MM.1S (cell line): ENCODE results near the gene SNX24.

Experiments used
- DNase-seq: peaks from one replicate; pipeline ENCODE4 v3.0.0-alpha.2; 2015
- H2AFZ ChIP-seq: fragments of 300-600 bp; sonication (generic); 2 replicates; pipeline ENCODE4 v1.6.0; 2016; ENCODE audit warnings: antibody characterized with exemption, low read length
- H3F3A ChIP-seq: fragments of 300-600 bp; sonication (generic); 2 replicates; pipeline ENCODE4 v1.6.1; 2016; ENCODE audit warnings: mild to moderate bottlenecking, antibody characterized with exemption, low read length, moderate library complexity, mixed read lengths; ENCODE audit not compliant: insufficient read depth
- H3K27ac ChIP-seq: fragments of 300-600 bp; sonication (generic); 2 replicates; pipeline ENCODE4 v1.5.1; 2016; ENCODE audit warnings: mild to moderate bottlenecking, low read length
- H3K27me3 ChIP-seq: fragments of 300-600 bp; sonication (generic); replicated peaks from 2 replicates; pipeline ENCODE4 v1.6.0; 2016; ENCODE audit warnings: low read length; ENCODE audit not compliant: insufficient read depth
- H3K36me3 ChIP-seq: fragments of 300-600 bp; sonication (generic); replicated peaks from 2 replicates; pipeline ENCODE4 v1.6.1; 2016; ENCODE audit warnings: mild to moderate bottlenecking, low read length, mixed read lengths; ENCODE audit not compliant: insufficient read depth
- H3K4me1 ChIP-seq: fragments of 300-600 bp; sonication (generic); 2 replicates; pipeline ENCODE4 v1.6.1; 2016; ENCODE audit warnings: low read length, mixed read lengths
- H3K4me2 ChIP-seq: fragments of 300-600 bp; sonication (generic); 2 replicates; pipeline ENCODE4 v1.6.0; 2016; ENCODE audit warnings: low read depth, low read length
- H3K4me3 ChIP-seq: fragments of 300-600 bp; sonication (generic); 2 replicates; pipeline ENCODE4 v1.5.1; 2016; ENCODE audit warnings: low read length, mixed read lengths
- H3K79me2 ChIP-seq: fragments of 300-600 bp; sonication (generic); 2 replicates; pipeline ENCODE4 v1.6.1; 2016; ENCODE audit warnings: mixed run types, low read length, mixed read lengths
- H3K9ac ChIP-seq: fragments of 300-600 bp; sonication (generic); 2 replicates; pipeline ENCODE4 v1.6.1; 2016; ENCODE audit warnings: low read length, mixed read lengths
- H3K9me2 ChIP-seq: fragments of 300-600 bp; sonication (generic); replicated peaks from 2 replicates; pipeline ENCODE4 v1.6.1; 2016; ENCODE audit warnings: mild to moderate bottlenecking, low read length, mixed read lengths; ENCODE audit not compliant: insufficient read depth
- H3K9me3 ChIP-seq: fragments of 300-600 bp; sonication (generic); replicated peaks from 2 replicates; pipeline ENCODE4 v1.6.1; 2016; ENCODE audit warnings: mild to moderate bottlenecking, low read length, mixed read lengths; ENCODE audit not compliant: insufficient read depth
- H4K20me1 ChIP-seq: fragments of 300-600 bp; sonication (generic); 2 replicates; pipeline ENCODE4 v1.6.1; 2016; ENCODE audit warnings: mild to moderate bottlenecking, low read length, moderate library complexity, mixed read lengths; ENCODE audit not compliant: insufficient read depth
- EZH2 ChIP-seq: fragments of 300-600 bp; sonication (generic); optimal IDR thresholded peaks from 2 replicates; pipeline ENCODE3; 2017; ENCODE audit warnings: low read depth, mild to moderate bottlenecking, antibody characterized with exemption, low read length, mixed read lengths
- EZH2phosphoT487 ChIP-seq: fragments of 300-600 bp; sonication (generic); IDR thresholded peaks from 2 replicates; pipeline ENCODE4 v1.6.1; 2018; ENCODE audit warnings: antibody characterized with exemption, low read length
- TF ChIP-seq, protein P1 (sequence below): fragments of 300-600 bp; sonication (generic); IDR thresholded peaks from 2 replicates; pipeline ENCODE4 v1.5.1; 2016; ENCODE audit warnings: antibody characterized with exemption, low read length, mixed read lengths

The SNX24 gene

DNA sequence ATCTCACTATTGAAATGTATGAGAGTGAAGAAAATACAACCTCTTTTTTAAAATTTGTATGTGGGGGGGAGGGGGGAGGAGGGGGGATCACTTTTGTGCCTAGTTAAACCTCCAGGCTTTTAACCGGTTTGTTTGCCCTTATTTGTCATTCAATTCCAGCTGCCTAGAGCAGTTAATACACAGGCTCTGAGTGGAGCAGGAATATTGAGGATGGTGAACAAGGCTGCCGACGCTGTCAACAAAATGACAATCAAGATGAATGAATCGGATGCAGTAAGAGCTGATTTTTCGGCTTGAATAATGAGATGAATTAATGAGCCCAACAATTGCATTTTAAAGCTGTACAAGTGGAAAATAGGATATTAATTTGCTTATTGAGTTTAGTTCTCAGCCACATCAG, 28.7 kb upstream of the SNX24 start:
- TF ChIP-seq, protein P1, sequence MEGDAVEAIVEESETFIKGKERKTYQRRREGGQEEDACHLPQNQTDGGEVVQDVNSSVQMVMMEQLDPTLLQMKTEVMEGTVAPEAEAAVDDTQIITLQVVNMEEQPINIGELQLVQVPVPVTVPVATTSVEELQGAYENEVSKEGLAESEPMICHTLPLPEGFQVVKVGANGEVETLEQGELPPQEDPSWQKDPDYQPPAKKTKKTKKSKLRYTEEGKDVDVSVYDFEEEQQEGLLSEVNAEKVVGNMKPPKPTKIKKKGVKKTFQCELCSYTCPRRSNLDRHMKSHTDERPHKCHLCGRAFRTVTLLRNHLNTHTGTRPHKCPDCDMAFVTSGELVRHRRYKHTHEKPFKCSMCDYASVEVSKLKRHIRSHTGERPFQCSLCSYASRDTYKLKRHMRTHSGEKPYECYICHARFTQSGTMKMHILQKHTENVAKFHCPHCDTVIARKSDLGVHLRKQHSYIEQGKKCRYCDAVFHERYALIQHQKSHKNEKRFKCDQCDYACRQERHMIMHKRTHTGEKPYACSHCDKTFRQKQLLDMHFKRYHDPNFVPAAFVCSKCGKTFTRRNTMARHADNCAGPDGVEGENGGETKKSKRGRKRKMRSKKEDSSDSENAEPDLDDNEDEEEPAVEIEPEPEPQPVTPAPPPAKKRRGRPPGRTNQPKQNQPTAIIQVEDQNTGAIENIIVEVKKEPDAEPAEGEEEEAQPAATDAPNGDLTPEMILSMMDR: no peak
- TF ChIP-seq EZH2 (no peak), EZH2phosphoT487 (no peak)
- no peaks in the 10 kb centered on the region for H4K20me1 ChIP-seq
- no peaks in the 10 kb centered on the region for H3F3A ChIP-seq
- H3K9me2 ChIP-seq: no peaks in the 10 kb centered on the region
- H3K9ac ChIP-seq: no peak overlapping the region
- no peak overlapping the region for H3K4me2 ChIP-seq
- no peaks in the 10 kb centered on the region for H3K79me2 ChIP-seq
- DNase-seq: no peak
- H3K4me1 ChIP-seq: no peaks in the 10 kb centered on the region
- no peaks in the 10 kb centered on the region; the same call in 1 of the 2 replicates for H3K36me3 ChIP-seq
- H3K27me3 ChIP-seq: no peaks in the 10 kb centered on the region
- no peak overlapping the region for H2AFZ ChIP-seq
- no peak overlapping the region for H3K4me3 ChIP-seq
- H3K27ac ChIP-seq: no peak overlapping the region
- no peaks in the 10 kb centered on the region for H3K9me3 ChIP-seq

DNA sequence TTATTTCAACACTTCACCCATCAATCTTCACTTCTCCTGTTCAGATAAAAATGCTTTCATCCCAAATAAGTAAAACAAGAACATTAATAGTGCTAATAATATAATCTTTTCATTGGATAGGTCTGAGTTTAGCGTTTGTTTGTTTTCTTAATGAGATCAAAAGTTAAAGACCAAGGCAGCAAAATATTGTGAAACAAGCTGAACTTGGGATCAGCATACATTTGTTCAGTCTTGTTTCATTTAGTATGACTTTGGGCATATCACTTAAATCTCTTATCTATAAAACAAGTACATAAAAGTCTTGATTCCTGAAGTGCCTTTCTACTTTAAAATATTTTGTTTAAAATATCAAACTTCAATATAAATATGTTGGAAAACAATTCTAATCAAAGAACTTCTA, 13.4 kb upstream of the SNX24 start:
- H4K20me1 ChIP-seq: no peaks in the 10 kb centered on the region
- H3K36me3 ChIP-seq: no peaks in the 10 kb centered on the region; the same call in 1 of the 2 replicates
- H3K9me2 ChIP-seq: no peaks in the 10 kb centered on the region
- no peaks in the 10 kb centered on the region for H3K9me3 ChIP-seq
- no peaks in the 10 kb centered on the region for H3K79me2 ChIP-seq
- H2AFZ ChIP-seq: no peak overlapping the region
- no peaks in the 10 kb centered on the region for H3F3A ChIP-seq
- TF ChIP-seq EZH2phosphoT487 (no peak), EZH2 (no peak)
- TF ChIP-seq, protein P1: no peak
- no peaks in the 10 kb centered on the region for H3K4me1 ChIP-seq
- DNase-seq: no peak
- H3K4me3 ChIP-seq: no peak overlapping the region
- no peaks in the 10 kb centered on the region for H3K27me3 ChIP-seq
- no peak overlapping the region for H3K27ac ChIP-seq
- H3K9ac ChIP-seq: no peak overlapping the region
- H3K4me2 ChIP-seq: no peak overlapping the region

DNA sequence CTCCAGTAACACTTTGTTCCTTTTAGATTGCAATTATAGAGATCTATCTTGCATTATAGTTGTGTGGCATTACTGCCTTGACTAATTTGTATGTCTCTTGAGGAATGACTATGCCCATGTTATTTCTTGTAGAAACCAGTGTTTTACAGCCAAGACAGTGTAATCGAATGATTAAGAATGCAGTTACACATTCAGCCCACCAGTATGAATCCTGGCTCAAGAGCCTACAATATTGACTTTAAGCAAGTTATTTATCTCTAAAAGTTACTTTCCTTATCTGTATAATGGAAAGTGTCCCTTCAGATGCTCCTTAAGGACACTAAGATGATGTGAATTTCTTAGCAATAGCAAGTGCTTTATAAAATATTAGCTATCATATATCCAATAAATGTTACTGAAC, 9.7 kb upstream of the SNX24 start:
- H3K79me2 ChIP-seq: no peaks in the 10 kb centered on the region
- H3K36me3 ChIP-seq: no peaks in the 10 kb centered on the region
- H3K4me1 ChIP-seq: peaks cover 9% of the 10 kb centered on the region
- no peak overlapping the region for H3K4me2 ChIP-seq
- no peak overlapping the region for H3K27ac ChIP-seq
- no peak overlapping the region for H3K4me3 ChIP-seq
- no peak overlapping the region for H2AFZ ChIP-seq
- TF ChIP-seq, protein P1: no peak
- no peak for TF ChIP-seq EZH2phosphoT487
- TF ChIP-seq EZH2: no peak
- no peaks in the 10 kb centered on the region for H3K9me3 ChIP-seq
- no peaks in the 10 kb centered on the region for H3K27me3 ChIP-seq
- DNase-seq: no peak
- H3K9me2 ChIP-seq: no peaks in the 10 kb centered on the region
- no peak overlapping the region for H3K9ac ChIP-seq
- H3F3A ChIP-seq: peaks cover 5% of the 10 kb centered on the region; the same call in 1 of the 2 replicates
- no peaks in the 10 kb centered on the region for H4K20me1 ChIP-seq
